Upper lobe of left lung (tissue), 6 donors: ENCODE results near the gene GNB2. TPM values are rescaled to one million over a fixed set of nuclear protein-coding genes. Genes with fewer than 3 reads are reported as not detected.

Source experiments
- ATAC-seq, 2 donors: fragments of 200-7000 bp; cut with Tn5 transposase; one replicate each; pipeline ENCODE4 v1.9.1; 2022; ENCODE audit warnings: mild to moderate bottlenecking in 2 of 2, moderate library complexity in 2 of 2; ENCODE audit not compliant: low FRiP score in 2 of 2
- DNase-seq, 2 donors: peaks; one replicate each; pipeline ENCODE4 v3.0.0-alpha.2; 2019 to 2020
- H3K27ac ChIP-seq, 4 donors: fragments of 200-600 bp; sonication (generic); one replicate each; pipeline ENCODE4 v1.5.1; 2016 to 2019
- H3K27me3 ChIP-seq, 4 donors: fragments of 200-600 bp; sonication (generic); one replicate each; pipeline ENCODE4 v1.5.1; 2017 to 2019
- H3K36me3 ChIP-seq, 4 donors: fragments of 200-600 bp; sonication (generic); one replicate each; pipeline ENCODE4 v1.5.1; 2016 to 2019
- H3K4me1 ChIP-seq, 4 donors: fragments of 200-600 bp; sonication (generic); one replicate each; pipeline ENCODE4 v1.5.1; 2018 to 2019
- H3K4me3 ChIP-seq, 4 donors: fragments of 200-600 bp; sonication (generic); one replicate each; pipeline ENCODE4 v1.5.1; 2017 to 2019; ENCODE audit warnings: mild to moderate bottlenecking in 2 of 4, moderate library complexity in 1 of 4
- H3K9me3 ChIP-seq, 4 donors: fragments of 200-600 bp; sonication (generic); one replicate each; pipeline ENCODE4 v1.5.1; 2018 to 2019
- EP300 ChIP-seq, 4 donors: sonication (generic); formaldehyde crosslinking; IDR thresholded peaks; one replicate each; pipeline ENCODE4 v1.5.1; 2017; ENCODE audit warnings: antibody characterized with exemption in 4 of 4, control low read depth in 2 of 4
- POLR2A ChIP-seq, 4 donors: fragments of 450-650 bp; IDR thresholded peaks; one replicate each; pipeline ENCODE4 v1.5.1; 2016 to 2017; ENCODE audit warnings: antibody characterized with exemption in 4 of 4, mild to moderate bottlenecking in 2 of 4
- POLR2AphosphoS5 ChIP-seq, 2 donors: sonication (generic); formaldehyde crosslinking; IDR thresholded peaks; one replicate each; pipeline ENCODE4 v1.5.1; 2017; ENCODE audit warnings: antibody characterized with exemption in 2 of 2
- WGBS, 2 donors: methylation state at CpG; one replicate each; pipeline ENCODE4 v1.1.5; 2017 to 2018; 5-methylcytosine and 5-hydroxymethylcytosine counted together
- total RNA-seq, 6 donors: library from RNA; depleted of rRNA in 4 of 6; stranded (reverse); fragments of >200 nt in 4 of 6; gene quantifications; one replicate each; pipeline versions ENCODE4 v1.1.0 to v1.2.1, GENCODE V29; 2016 to 2021
- TF ChIP-seq, protein P1 (sequence below), 6 experiments: fragments of 450-650 bp in 4 of 6; fragments of 200-600 bp in 2 of 6; sonication (generic) in 2 of 6; IDR thresholded peaks; one replicate each; pipeline ENCODE4 v1.5.1; 2016 to 2019; ENCODE audit warnings: antibody characterized with exemption in 6 of 6
- donor health status: DM: no; HTN: no; CAD: no; lungs with moderate emphysema.
- donor health status: DM: no; HTN: yes; CAD: no; lungs with severe emphysema.

The GNB2 gene
- total RNA-seq, 6 donors from 2014 or later, result 153 to 291 (median 278) TPM

GRCh38 chr7:100679927-100680575, 6.5 kb downstream of the GNB2 start:
- Histone ChIP-seq H3K27ac (peak overlapping the region; percentile 26 to 67 (median 40)), H3K4me1 (peaks cover 12 to 37% (median 22%) of the 10 kb centered on the region in 4 donors), H3K27me3 (no peaks in the 10 kb centered on the region), H3K36me3 (peaks cover 47 to 89% (median 80%) of the 10 kb centered on the region in 4 donors), H3K9me3 (no peaks in the 10 kb centered on the region), H3K4me3 (no peak overlapping the region)
- TF ChIP-seq POLR2A (IDR thresholded peaks at IDR 0.05) (no peak), POLR2AphosphoS5 (IDR thresholded peaks at IDR 0.05) (no peak), EP300 (IDR thresholded peaks at IDR 0.05) (no peak)
- TF ChIP-seq, protein P1, sequence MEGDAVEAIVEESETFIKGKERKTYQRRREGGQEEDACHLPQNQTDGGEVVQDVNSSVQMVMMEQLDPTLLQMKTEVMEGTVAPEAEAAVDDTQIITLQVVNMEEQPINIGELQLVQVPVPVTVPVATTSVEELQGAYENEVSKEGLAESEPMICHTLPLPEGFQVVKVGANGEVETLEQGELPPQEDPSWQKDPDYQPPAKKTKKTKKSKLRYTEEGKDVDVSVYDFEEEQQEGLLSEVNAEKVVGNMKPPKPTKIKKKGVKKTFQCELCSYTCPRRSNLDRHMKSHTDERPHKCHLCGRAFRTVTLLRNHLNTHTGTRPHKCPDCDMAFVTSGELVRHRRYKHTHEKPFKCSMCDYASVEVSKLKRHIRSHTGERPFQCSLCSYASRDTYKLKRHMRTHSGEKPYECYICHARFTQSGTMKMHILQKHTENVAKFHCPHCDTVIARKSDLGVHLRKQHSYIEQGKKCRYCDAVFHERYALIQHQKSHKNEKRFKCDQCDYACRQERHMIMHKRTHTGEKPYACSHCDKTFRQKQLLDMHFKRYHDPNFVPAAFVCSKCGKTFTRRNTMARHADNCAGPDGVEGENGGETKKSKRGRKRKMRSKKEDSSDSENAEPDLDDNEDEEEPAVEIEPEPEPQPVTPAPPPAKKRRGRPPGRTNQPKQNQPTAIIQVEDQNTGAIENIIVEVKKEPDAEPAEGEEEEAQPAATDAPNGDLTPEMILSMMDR (IDR thresholded peaks at IDR 0.05), result no peak
- ATAC-seq, result peak in 1 of 2 donors; percentile 68
- peak in 1 of 2 donors; percentile 36 for DNase-seq
- 73 to 78% methylated on average over 13 of the region's 13 CpGs for WGBS, 2 donors

DNA sequence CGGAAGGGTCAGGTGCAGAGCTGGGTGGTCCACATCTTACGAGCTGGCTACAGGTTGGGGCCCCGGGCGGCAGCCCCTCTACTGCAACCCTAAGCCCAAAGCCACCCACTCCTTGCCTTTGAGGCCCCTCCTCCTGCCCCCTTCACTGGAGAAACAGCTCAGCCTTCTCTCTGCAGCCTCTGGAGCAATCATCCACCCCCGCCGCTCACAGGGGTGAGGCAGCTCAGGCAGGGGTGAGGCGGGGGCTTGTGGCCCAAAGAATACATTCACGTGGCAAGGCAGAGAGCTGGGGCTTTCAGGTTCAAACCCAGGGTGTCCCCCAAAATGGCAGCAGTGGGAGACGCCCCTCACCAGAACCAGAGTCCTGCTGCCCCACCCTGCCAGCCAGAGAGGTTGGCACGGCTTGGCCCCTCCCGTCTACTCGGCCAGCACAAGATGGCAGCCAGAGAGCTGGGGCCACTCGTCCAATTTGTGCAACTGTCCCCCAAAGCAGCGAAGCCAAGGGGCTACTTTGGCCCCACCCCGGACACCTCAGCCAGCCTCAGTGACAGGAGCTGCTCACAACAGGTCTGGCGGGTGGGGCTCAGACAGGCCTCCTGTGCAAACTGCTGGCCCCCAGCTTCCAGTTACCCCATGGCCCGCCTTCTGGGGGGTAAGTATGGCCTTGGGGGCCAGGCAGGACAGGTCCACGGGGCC, 7.2 kb downstream of the GNB2 start:
- peak in 1 of 4 donors; percentile 24 for TF ChIP-seq POLR2A (IDR thresholded peaks at IDR 0.05)
- TF ChIP-seq, protein P1 (IDR thresholded peaks at IDR 0.05), result no peak
- H3K9me3 ChIP-seq, result no peaks in the 10 kb centered on the region
- 88 to 90% methylated on average over 9 to 18 of the region's 18 CpGs for WGBS, 2 donors
- peaks cover 53 to 95% (median 86%) of the 10 kb centered on the region in 4 donors for H3K36me3 ChIP-seq
- no peaks in the 10 kb centered on the region for H3K27me3 ChIP-seq
- ATAC-seq (no peak), DNase-seq (peak in 1 of 2 donors; percentile 67)
- H3K4me3 ChIP-seq, result no peak overlapping the region
- H3K27ac ChIP-seq, result peak overlapping the region; percentile 26 to 67 (median 40)
- peaks cover 12 to 31% (median 20%) of the 10 kb centered on the region in 4 donors for H3K4me1 ChIP-seq

- DNase-seq, result peak in 1 of 2 donors; percentile 79
- H3K36me3 ChIP-seq, result peaks cover 56 to 100% (median 92%) of the 10 kb centered on the region in 4 donors
- peak overlapping the region in 1 of 4 donors; percentile 67 for H3K27ac ChIP-seq
Observed at GRCh38 chr7:100681491-100682227, 8.1 kb downstream of the GNB2 start.

GRCh38 chr7:100682228-100682741, 8.7 kb downstream of the GNB2 start:
- ATAC-seq (no peak), DNase-seq (peak in 1 of 2 donors; percentile 75)
- Histone ChIP-seq H3K27me3 (no peaks in the 10 kb centered on the region), H3K4me1 (peaks cover 6 to 20% (median 11%) of the 10 kb centered on the region in 4 donors), H3K4me3 (no peak overlapping the region), H3K27ac (no peak overlapping the region), H3K36me3 (peaks cover 54 to 100% (median 92%) of the 10 kb centered on the region in 4 donors), H3K9me3 (no peaks in the 10 kb centered on the region)
- WGBS, 2 donors, result 86 to 90% methylated on average over 8 to 25 of the region's 25 CpGs
- TF ChIP-seq, protein P1 (IDR thresholded peaks at IDR 0.05), result no peak
- TF ChIP-seq POLR2AphosphoS5 (IDR thresholded peaks at IDR 0.05) (no peak), POLR2A (IDR thresholded peaks at IDR 0.05) (no peak), EP300 (IDR thresholded peaks at IDR 0.05) (no peak)

More at GRCh38 chr7:100681491-100682227, 8.1 kb downstream of the GNB2 start:
- H3K27me3 ChIP-seq, result no peaks in the 10 kb centered on the region
- no peak for ATAC-seq
- H3K4me1 ChIP-seq, result peaks cover 6 to 23% (median 12%) of the 10 kb centered on the region in 4 donors
- H3K9me3 ChIP-seq, result no peaks in the 10 kb centered on the region
- H3K4me3 ChIP-seq, result no peak overlapping the region
- WGBS, 2 donors, result 67 to 84% methylated on average over 7 to 25 of the region's 29 CpGs
- TF ChIP-seq EP300 (IDR thresholded peaks at IDR 0.05), result no peak
- TF ChIP-seq POLR2AphosphoS5 (IDR thresholded peaks at IDR 0.05), result no peak
- TF ChIP-seq, protein P1 (IDR thresholded peaks at IDR 0.05), result no peak
- TF ChIP-seq POLR2A (IDR thresholded peaks at IDR 0.05), result no peak
